ENCODE measurements around the gene REM1. TPM values are rescaled to one million over a fixed set of nuclear protein-coding genes. Genes with fewer than 3 reads are reported as not detected.

REM1 gene, protein sequence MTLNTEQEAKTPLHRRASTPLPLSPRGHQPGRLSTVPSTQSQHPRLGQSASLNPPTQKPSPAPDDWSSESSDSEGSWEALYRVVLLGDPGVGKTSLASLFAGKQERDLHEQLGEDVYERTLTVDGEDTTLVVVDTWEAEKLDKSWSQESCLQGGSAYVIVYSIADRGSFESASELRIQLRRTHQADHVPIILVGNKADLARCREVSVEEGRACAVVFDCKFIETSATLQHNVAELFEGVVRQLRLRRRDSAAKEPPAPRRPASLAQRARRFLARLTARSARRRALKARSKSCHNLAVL
- 3.3 TPM for total RNA-seq

DNA sequence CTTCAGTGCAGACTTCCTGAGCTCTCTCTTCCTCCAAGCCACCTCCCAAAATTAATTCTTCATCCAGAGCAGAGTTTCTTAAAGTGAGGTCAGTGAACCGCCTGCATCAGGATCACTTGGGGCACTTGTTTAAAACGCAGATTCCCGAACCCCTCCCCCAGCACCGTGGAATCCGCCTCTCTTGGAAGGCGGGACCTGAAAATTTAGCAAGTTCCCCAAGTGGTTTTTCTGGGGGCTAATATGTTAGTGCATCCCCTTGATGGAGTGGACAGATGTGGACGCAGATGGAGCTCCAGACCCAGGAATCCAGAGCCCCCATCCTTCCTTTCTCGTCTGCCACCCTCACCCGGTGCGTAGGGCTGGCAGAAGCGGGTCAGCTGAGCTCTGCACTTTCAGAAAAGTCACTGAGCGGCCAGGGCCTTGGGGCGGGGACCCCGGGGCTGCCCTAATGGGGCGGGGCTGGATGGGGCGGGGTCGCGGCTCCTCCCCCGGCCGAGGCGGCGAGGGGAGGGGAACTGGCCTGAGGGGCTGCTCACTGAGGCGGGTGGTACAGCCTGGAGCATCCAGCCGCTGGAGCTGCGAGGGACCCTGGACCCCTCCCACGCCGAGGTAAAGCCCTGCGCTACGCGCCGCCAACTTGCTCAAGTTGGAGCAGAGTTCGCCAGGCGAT is at the start of gene REM1, which contains the start of gene DEFB124:
REM1 (plus strand) TSS at position 531 of the 670 bp plus-strand sequence. CDS start 1,158 bp downstream, outside the sequence.
DEFB124 (minus strand) TSS at position 370 of the 670 bp plus-strand sequence. CDS start 2,114 bp downstream, outside the sequence.

DNA sequence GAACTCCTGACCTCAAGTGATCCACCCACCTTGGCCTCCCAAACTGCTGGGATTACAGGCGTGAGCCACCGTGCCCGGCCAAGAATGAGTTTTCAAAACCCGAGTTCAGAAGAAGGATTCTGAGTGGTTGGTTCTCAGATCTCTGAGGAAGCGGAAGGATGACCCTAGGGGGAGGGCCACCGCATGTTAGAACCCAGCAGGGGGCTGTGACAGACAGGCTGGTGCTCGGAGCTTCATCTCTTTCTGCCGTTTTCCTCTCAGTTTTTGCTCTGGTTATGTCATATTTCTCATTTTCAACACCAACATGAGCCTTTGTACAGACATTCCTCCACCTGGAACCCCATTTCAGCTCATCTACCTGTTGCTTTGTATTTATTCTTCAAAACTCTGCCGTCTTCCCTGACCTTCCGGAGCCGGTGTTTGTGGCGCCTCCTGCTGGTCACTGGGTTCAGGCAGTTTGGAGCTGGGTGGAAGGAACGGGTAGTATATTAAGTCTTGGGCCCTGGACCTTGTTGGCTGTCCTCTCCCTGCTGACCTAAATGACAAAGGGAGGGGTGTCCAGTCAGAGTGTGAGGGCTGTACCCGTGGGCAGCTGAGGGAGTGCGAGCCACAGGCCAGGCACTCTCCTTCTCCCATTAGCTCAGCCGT is 35.0 kb upstream of the REM1 start, which contains the start of gene DEFB123:
DEFB123 (plus strand) TSS at position 621 of the 648 bp plus-strand sequence. CDS start 67 bp downstream, outside the sequence.

DNA sequence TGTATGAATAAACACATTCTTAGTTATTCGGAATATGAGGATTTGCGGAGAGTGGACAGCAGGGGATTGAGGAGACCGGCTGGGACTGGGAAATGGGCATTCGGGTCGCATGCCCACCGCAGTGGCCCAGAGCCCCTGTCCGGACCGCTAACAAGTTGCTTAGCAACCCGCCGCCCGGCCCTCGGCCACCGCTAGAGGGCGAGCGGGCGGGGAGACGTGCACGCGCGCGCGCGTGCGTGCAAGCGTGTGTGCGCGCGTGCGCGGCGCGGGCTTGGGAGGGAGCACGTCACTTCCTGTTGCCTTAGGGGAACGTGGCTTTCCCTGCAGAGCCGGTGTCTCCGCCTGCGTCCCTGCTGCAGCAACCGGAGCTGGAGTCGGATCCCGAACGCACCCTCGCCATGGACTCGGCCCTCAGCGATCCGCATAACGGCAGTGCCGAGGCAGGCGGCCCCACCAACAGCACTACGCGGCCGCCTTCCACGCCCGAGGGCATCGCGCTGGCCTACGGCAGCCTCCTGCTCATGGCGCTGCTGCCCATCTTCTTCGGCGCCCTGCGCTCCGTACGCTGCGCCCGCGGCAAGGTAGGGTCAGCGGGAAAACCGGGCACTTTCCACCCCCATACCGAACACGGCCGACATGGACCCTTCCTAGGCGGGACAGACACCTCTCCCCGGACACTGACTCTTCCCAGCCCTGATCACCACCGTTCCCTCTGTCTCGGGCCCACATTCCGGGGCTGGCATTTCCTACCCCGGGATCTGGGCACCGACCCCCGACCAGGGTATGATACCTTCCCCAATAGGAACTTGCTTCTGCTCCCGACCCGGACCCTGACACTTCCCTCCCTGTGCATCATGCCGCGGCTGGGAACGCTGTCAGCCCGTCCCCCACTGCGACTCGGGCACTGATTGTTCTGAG is 39.3 kb downstream of the REM1 start, which contains the start of gene HM13:
HM13 (plus strand) TSS at position 289 of the 918 bp plus-strand sequence; CDS start at position 399, 110 bp downstream.

Other genes with a start within 250 kb of the REM1 start
- gene DEFB115, start 217.6 kb upstream of the REM1 start, total RNA-seq = not detected
- gene DEFB116, start 166.7 kb upstream of the REM1 start, total RNA-seq = not detected
- gene DEFB118, start 106.7 kb upstream of the REM1 start, total RNA-seq = not detected
- not detected for gene DEFB119, start 84.7 kb upstream of the REM1 start, total RNA-seq
- gene DEFB121, start 69.1 kb upstream of the REM1 start, total RNA-seq = not detected
- gene DEFB123, start 34.7 kb upstream of the REM1 start, total RNA-seq = not detected
- gene DEFB124, start 161 bp upstream of the REM1 start, total RNA-seq = not detected
- 64.3 TPM for gene HM13, start 39.2 kb downstream of the REM1 start, total RNA-seq
- gene ID1, start 130.0 kb downstream of the REM1 start, total RNA-seq = 143 TPM
- gene COX4I2, start 162.6 kb downstream of the REM1 start, total RNA-seq = 3.2 TPM
- 133 TPM for gene BCL2L1, start 247.6 kb downstream of the REM1 start, total RNA-seq

Data from camera-type eye (tissue), 1 donor.